DND-41 (cell line): ENCODE data around the gene ANXA9.

ENCODE experiments used
- EZH2 ChIP-seq: IDR thresholded peaks from 3 replicates; pipeline ENCODE4 v1.6.1; 2012; ENCODE audit warnings: borderline replicate concordance, low read depth, mild to moderate bottlenecking, moderate library complexity, low read length, inconsistent platforms; ENCODE audit not compliant: severe bottlenecking
- TF ChIP-seq, protein P1 (sequence below): IDR thresholded peaks from 2 replicates; pipeline ENCODE4 v1.5.1; 2012; ENCODE audit warnings: borderline replicate concordance, low read length, moderate library complexity, mild to moderate bottlenecking; ENCODE audit not compliant: poor library complexity, severe bottlenecking; ENCODE audit errors: extremely low read depth

DNA sequence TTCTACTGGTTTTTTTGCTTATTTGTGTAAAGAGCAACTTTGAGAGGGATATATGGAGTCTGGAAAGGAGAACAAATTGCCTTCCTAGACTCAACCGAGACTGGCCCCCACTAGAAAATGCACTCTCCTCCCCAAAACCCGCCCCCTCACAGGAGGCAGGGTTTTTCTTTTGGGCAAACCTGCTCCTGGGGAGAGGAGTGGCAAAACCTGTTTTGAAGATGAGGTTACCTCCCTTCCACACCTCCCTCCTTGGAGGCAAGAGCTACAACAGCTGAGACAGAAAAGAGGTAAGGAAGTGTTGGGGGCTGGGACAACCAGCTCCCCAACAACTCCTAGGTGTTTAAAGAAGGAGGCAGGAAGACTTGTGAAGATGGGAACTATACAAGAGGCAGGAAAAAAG is 54.3 kb downstream of the ANXA9 start, which contains the start of gene BNIPL:
- TF ChIP-seq, protein P1, sequence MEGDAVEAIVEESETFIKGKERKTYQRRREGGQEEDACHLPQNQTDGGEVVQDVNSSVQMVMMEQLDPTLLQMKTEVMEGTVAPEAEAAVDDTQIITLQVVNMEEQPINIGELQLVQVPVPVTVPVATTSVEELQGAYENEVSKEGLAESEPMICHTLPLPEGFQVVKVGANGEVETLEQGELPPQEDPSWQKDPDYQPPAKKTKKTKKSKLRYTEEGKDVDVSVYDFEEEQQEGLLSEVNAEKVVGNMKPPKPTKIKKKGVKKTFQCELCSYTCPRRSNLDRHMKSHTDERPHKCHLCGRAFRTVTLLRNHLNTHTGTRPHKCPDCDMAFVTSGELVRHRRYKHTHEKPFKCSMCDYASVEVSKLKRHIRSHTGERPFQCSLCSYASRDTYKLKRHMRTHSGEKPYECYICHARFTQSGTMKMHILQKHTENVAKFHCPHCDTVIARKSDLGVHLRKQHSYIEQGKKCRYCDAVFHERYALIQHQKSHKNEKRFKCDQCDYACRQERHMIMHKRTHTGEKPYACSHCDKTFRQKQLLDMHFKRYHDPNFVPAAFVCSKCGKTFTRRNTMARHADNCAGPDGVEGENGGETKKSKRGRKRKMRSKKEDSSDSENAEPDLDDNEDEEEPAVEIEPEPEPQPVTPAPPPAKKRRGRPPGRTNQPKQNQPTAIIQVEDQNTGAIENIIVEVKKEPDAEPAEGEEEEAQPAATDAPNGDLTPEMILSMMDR: no peak
- no peak for TF ChIP-seq EZH2
